HG02610 (cell line): ENCODE results near the gene ADGRL3.
"Not testable (repeated sequence)": the region's sequence is repeated elsewhere in the genome, so short reads cannot be mapped to it uniquely, and the experiment has no call there.

ENCODE experiments used
- ATAC-seq: cut with Tn5 transposase; IDR thresholded peaks from one replicate; pipeline ENCODE4 v1.9.1; 2021; ENCODE audit warnings: mild to moderate bottlenecking, moderate library complexity; ENCODE audit not compliant: unreplicated experiment

ADGRL3 gene

DNA sequence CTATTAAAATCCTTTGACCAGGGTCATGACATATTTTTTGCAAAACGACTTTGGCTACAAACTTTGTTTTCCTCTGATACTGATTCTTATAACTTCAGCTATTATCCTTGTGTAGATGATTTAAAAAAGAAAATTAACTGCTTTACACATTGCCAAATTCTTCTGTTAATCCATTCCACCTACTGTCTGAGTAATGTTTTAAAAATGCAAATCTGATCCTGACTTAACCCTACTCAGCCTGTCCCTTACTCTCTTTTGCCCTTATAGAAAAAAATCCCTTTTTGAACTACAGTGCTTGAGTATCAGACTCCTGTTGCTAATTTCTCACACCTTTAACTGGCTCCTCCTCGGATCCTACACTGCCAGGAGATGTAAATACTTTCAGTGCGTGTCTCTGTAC is 723.1 kb downstream of the ADGRL3 start:
- ATAC-seq, result no peak

GRCh38 chr4:61924131-61924530 is 724.0 kb downstream of the ADGRL3 start:
- no peak for ATAC-seq

DNA sequence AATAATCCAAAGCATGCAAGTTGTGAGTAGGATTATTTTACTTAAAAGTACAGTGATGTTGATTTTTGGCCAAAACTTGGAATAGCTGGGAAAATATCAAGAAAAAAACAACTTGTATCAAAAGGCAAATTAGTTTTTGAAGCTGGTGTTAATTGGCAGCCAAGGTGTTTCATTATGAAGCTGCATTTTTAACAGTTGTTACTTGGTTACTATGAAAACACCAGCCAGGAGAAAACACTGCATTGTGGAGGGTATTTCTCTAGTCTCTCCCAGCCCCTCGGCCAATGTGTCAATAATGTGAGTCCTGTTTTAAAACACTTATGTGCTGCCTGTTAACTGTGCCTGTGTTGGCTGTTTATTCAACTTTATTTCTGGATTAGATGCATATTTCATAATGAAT is 733.4 kb downstream of the ADGRL3 start:
- no peak for ATAC-seq

GRCh38 chr4:61934198-61934597 is 734.1 kb downstream of the ADGRL3 start:
- no peak for ATAC-seq

- no peak for ATAC-seq
These were observed 738.2 kb downstream of the ADGRL3 start for GRCh38 chr4:61938250-61938846.

GRCh38 chr4:61950625-61951024 is 750.5 kb downstream of the ADGRL3 start:
- no peak for ATAC-seq

DNA sequence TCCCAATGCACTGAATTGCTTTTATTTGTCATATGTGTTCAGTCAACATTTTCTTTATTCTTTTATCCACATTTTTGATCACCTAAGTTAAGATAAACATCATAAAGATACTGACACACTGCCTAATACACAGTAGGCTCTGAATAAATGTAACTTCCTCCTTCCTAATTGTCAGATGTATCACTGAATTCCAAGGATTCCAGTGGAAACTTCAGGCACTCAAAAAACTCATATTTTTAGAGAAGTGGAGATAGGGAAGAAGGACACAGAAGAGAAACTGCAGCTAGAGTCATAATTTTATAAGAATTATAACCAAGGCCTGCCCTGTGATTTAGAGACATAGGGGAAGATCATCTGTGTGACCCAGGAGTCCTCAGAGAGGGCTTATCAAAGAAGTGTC is 753.3 kb downstream of the ADGRL3 start:
- ATAC-seq, result no peak

DNA sequence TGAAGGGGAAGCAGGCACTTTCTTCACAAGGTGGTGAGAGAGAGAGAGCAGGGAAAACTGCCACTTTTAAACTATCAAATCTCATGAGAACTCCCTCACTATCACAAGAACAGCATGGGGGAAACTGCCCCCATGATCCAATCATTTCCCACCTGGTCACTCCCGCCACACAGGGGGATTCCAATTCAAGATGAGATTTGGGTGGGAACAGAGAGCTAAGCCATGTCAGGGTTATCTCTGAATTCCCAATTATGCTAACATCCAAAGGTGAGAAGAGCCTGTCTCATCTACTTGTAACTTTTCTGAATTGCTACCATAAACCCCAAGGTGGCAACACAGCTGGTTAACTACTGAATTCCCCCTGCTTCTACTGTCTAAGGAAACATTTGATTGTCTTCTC is 758.5 kb downstream of the ADGRL3 start:
- no peak for ATAC-seq

DNA sequence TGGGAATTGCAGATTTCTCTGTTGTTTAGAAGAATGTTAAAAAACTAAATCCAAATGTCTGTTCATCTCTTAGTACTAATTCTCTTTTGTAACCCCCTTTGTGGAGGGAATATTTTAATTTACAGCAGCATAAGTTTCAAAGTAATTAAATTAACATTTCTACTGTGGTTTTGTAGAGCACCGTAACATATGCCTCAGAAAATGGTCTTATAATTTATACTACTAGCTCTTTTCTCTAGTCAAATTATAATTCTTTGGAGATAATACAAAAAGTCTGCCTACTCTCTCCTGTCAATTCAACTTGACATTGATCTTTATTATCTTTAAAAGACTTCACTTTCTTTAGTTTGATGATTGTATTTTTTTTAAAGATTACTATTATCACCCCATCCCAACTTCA is 759.0 kb downstream of the ADGRL3 start:
- no peak for ATAC-seq

DNA sequence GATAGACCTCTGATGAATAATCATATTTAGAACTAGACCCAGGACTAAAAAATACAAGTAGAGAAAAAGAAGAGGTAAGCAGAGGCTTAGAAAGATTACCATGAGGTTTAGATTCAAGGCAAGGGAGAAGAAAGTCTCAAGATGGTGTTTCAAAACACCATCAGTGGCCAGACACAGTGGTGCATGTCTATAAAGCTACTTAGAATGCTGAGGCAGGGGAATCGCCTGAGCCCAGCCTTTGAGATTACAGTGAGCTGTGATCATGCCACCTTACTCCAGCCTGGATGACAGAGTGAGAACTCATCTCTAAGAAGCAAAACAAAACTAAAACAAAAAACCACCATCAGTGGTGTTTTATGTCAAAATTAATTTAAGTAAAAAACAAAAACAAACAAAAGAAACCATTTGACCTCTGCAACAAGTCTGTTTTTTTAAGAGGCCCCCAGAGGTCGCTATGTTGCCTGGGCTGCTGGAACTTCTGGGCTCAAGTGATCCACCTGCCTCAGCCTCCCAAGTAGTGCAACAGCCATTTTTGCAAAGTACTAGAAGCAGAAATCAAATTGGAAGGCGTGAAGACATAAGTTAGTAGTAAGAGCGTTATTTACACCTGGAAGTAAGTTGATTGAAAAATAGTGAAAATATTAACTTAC is 784.3 kb downstream of the ADGRL3 start:
- ATAC-seq, result no peak

- no peak for ATAC-seq
These were observed 785.3 kb downstream of the ADGRL3 start for GRCh38 chr4:61985426-61985825.

GRCh38 chr4:61986929-61987328 is 786.8 kb downstream of the ADGRL3 start:
- ATAC-seq, result not testable (repeated sequence)

DNA sequence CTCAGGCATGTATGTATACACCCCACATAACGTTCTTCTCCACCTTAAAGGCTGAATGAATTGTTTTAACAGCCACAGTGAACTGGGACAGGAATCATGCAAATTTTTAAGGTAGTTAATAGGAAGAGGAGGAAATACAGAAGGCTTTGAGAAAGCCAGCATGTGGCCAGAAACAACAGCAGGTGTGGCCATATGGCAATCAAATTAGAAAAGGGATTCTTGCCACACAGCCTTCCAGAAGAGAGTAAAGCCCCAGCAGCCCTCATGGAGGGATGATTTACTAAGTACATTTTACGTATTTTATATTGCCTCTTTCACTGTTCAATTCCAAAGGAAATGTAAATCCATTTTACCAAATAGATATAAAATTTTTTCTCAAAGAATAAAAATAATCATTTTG is 792.2 kb downstream of the ADGRL3 start:
- no peak for ATAC-seq

GRCh38 chr4:61994036-61994435 is 793.9 kb downstream of the ADGRL3 start:
- ATAC-seq, result no peak

DNA sequence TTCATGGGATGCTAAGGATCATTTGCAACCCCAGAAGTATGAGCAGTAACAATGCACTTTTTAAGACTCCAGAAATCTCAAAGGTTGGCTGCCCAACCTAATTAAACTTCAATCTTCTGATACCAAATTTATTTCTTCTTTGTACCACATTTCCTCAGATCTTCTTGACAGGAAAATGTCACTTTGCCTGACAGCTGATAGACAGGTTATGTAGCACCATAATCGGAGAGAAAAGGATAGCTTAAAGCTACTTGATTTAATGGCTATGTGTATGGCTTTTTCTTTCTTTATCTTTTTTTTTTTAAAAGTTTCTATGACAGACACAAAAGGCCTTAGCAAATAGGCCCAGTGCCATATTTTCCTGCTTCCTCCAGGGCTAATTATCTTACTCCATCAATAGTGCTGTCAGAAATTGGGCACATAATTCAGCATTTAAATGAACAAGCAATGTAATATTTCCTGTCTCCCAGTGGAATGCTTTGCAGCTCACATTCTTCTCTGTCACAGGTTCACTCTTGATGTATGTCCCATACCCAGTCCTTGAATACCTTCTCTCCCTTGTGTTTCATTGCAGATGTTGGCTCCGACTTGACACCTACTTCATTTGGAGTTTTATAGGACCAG is 795.7 kb downstream of the ADGRL3 start:
- ATAC-seq, result no peak

DNA sequence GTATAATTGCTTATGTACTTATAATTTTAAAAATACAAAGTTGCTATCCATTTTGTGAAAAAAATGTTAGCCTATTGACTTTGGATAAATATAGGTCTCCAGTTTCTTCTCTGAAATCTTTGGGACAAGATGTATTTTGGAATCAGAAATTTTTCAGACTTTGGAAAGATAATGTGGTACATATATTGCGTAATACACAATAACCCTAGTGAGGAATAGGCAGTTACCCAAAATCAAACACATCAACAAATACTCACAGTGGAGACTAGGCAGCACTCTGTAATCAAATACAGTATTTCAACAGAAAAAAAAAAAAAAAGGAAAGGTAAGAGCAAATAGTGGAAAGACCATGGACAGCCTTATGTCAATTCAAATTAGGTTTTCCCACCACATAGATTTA is 796.8 kb downstream of the ADGRL3 start:
- ATAC-seq, result no peak

- no peak for ATAC-seq
These were observed 797.7 kb downstream of the ADGRL3 start for GRCh38 chr4:61997831-61998230.

DNA sequence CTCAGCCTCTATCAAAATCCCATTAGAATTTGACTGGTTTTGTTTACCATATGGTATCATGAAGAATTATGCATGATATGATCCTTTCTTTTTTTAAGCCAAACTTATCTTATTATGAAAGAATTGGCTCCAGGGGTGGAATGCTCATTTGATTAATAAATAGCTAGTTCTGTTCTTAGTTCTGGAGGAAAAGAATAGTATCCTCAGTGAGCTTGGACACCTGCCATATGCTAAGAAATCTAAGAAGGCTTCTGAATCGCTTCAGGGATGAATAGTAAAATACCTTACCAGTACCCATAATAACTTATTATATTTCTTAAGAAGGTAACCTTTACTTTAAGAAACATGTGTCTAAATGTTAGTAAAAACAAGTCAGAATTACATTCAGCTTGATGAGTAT is 803.6 kb downstream of the ADGRL3 start:
- ATAC-seq, result no peak

GRCh38 chr4:62004881-62005280 is 804.8 kb downstream of the ADGRL3 start:
- no peak for ATAC-seq

DNA sequence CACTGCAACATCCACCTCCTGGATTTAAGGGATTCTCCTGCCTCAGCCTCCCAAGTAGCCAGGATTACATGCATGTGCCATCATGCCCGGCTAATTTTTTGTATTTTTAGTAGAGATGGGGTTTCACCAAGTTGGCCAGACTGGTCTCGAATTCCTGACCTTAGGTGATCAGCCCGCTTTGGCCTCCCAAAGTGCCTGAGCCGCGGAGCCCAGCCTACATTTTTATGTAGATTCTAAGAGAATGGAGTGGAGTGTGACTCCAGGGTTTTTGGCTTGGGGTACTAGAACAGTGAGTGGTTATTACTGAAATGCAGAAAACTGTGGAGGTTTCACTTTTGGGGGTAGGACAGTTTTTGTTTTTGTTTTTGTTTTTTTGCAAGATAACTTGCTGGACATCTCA is 806.0 kb downstream of the ADGRL3 start:
- no peak for ATAC-seq

DNA sequence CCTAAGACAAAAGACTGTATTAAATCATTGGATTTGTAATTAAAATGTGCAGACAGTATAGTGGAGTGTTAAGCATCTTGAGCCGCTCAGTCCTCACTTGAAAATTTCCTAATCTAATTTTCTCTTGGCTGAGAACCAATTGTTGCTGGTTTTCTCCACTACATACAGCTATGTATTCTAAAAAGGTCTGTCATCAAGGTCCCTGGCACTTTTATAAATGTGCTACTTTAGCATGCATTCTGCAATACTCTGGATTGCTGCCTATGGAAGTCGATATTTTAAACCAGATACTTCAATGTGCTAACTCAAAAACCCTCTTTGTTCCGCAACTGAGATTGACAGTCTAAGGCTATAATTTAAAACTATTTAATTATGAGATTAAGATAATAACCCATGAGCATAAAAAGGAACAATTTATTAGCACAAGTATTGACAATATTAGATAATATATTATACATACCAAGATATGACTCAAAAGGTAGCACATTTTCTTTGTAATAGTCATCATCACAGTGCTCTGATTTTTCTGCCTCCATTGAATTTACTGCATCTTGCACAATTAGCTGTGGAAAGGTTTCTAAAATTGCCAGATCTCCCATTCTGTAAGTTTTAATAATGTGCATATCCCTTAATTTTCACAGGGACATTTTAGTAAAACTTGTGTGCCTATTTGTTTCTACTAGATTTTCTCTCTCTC is 815.1 kb downstream of the ADGRL3 start:
- ATAC-seq, result no peak

DNA sequence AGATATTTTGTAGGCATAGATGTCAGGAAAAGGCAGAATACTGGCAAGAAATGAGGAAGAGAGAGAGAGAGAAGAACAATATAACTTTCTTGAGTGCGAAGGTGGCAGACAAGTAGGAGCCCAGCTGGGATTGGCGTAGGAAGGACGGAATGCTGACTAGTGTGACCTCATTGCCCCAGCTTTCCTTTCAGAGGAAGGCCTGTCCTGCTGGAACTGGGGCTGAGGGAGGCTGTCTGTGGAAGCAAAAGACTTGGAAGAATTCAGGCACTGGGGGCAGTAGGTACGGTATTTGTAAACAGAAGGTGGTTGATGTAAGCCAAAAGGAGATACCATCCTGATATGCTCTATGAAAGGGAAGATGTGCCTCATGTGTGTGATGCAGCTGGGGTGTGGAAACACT is 818.4 kb downstream of the ADGRL3 start:
- no peak for ATAC-seq
